Natural killer cell treated with Interleukin-12 subunit alpha and Interleukin-12 subunit beta and Interleukin-15 and Interleukin-18, amount 100 ng/mL, for 72 hours (primary cell): ENCODE measurements around the gene NFIC. TPM values are rescaled to one million over a fixed set of nuclear protein-coding genes. Genes with fewer than 3 reads are reported as not detected.
"Not testable (repeated sequence)": the region's sequence is repeated elsewhere in the genome, so short reads cannot be mapped to it uniquely, and the experiment has no call there.

Experiments
- ATAC-seq, 2 donors: fragments of 150-1000 bp; cut with Tn5 transposase in 1 of 2; sonication (Bioruptor Pico), chemical (Tn5 transposase) in 1 of 2; 2 replicates each; pipeline ENCODE4 v1.10.0; 2021
- DNase-seq: peaks from one replicate; pipeline ENCODE4 v3.0.0; 2022; ENCODE audit warnings: low spot score
- H3K27ac Mint-ChIP-seq, 2 donors: 1 replicate in 1 of 2; 2 replicates in 1 of 2; pipeline ENCODE4 v1.8.0; 2022; ENCODE audit warnings: mixed read lengths in 2 of 2, mild to moderate bottlenecking in 1 of 2, moderate library complexity in 1 of 2
- H3K27me3 Mint-ChIP-seq, 2 donors: 1 replicate in 1 of 2; 2 replicates in 1 of 2; pipeline ENCODE4 v1.8.0; 2022; ENCODE audit warnings: mixed read lengths in 2 of 2
- H3K36me3 Mint-ChIP-seq: one replicate; pipeline ENCODE4 v1.8.0; 2022; ENCODE audit warnings: mixed read lengths
- H3K4me1 Mint-ChIP-seq, 2 donors: 1 replicate in 1 of 2; 2 replicates in 1 of 2; pipeline ENCODE4 v1.8.0; 2022; ENCODE audit warnings: low read depth in 2 of 2, mixed read lengths in 2 of 2, mild to moderate bottlenecking in 1 of 2
- H3K4me3 Mint-ChIP-seq: one replicate; pipeline ENCODE4 v1.8.0; 2022; ENCODE audit warnings: mixed read lengths
- H3K9me3 Mint-ChIP-seq: 2 replicates; pipeline ENCODE4 v1.8.0; 2022; ENCODE audit warnings: mixed read lengths
- total RNA-seq, 2 donors: library from RNA; stranded (reverse); gene quantifications; one replicate each; pipeline ENCODE4 v1.2.3, GENCODE V29; 2022

Gene NFIC
- total RNA-seq, 2 donors from 2014 or later: 21.4 to 41.7 TPM

DNA sequence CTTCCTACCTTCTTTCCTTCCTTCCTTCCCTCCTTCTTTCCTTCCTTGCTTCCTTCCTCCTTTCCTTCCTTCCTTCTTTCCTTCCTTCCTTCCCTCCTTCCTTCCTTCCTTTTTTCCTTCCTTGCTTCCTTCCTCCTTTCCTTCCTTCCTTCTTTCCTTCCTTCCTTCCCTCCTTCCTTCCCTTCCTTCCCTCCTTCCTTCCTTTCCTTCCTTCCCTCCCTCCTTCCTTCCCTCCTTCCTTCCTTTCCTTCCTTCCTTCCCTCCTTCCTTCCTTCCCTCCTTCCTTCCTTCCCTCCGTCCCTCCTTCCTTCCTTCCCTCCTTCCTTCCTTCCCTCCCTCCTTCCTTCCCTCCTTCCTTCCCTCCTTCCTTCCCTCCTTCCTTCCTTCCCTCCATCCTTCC, 34.2 kb upstream of the NFIC start:
- not testable (repeated sequence) for H3K4me3 Mint-ChIP-seq, H3K27me3 Mint-ChIP-seq, H3K9me3 Mint-ChIP-seq, H3K36me3 Mint-ChIP-seq, DNase-seq, ATAC-seq, H3K4me1 Mint-ChIP-seq
- H3K27ac Mint-ChIP-seq: peak overlapping the region in 1 of 2 donors; percentile 41

DNA sequence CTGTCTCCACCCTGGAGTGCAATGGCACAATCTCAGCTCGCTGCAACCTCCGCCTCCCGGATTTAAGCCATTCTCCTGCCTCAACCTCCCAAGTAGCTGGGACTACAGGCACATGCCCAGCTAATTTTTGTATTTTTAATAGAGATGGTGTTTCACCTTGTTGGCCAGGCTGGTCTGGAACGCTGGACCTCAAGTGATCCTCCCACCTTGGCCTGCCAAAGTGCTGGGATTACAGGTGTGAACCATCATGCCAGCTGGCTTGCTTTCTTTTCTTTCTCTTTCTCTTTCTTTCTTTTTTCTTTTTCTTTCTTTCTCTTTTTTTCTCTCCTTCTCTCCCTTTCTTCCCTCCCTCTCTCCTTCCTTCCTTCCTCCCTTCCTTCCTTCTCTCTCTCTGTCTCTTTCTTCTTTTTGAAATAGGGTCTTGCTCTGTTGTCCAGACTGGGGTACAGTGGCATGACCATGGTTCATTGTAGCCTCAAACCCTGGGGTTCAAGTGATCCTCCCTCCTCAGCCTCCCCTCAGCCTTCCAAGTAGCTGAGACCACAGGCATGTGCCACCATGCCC, 33.3 kb upstream of the NFIC start:
- Mint-ChIP-seq H3K4me1 (no peaks in the 10 kb centered on the region), H3K27me3 (peaks cover 0 to 4% of the 10 kb centered on the region in 2 donors), H3K27ac (peak overlapping the region; percentile 20 to 54), H3K4me3 (no peak overlapping the region), H3K36me3 (no peaks in the 10 kb centered on the region), H3K9me3 (no peaks in the 10 kb centered on the region)
- no peak for ATAC-seq
- DNase-seq: no peak

GRCh38 chr19:3333662-3334061, 32.7 kb upstream of the NFIC start:
- H3K9me3 Mint-ChIP-seq: no peaks in the 10 kb centered on the region
- H3K27ac Mint-ChIP-seq: peak overlapping the region; percentile 20 to 54
- H3K27me3 Mint-ChIP-seq: peaks cover 0 to 4% of the 10 kb centered on the region in 2 donors
- no peaks in the 10 kb centered on the region for H3K36me3 Mint-ChIP-seq
- DNase-seq: no peak
- ATAC-seq: no peak
- no peak overlapping the region for H3K4me3 Mint-ChIP-seq
- H3K4me1 Mint-ChIP-seq: peaks cover 2 to 3% of the 10 kb centered on the region in 2 donors

DNA sequence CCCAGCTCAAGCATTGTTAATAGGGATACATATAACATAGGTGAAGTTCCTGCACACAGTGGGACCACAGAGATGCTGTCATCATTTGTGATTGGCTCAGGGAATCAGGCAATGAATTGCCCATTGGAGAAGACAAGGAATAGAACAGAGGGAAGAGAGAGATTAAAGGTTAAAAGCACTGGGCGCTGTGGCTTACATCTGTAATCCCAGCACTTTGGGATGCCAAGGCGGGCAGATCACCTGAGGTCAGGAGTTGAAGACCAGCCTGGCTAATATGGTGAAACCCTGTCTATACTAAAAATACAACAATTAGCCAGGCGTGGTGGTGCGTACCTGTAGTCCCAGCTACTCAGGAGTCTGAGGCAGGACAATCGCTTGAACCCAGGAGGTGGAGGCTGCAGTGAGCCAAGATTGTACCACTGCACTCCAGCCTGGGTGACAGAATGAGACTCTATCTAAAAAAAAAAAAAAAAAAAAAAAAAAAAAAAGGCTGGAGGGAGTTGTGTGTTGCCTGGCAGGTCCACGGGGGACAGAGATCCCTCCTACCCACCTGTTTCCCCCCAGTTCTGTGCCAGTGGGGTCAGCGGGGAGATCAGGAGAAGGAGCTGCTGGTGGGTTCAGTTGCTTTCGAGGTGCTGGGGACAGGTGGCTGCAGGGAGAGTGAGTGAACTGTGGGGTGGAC, 31.5 kb upstream of the NFIC start:
- H3K9me3 Mint-ChIP-seq, DNase-seq, ATAC-seq, H3K4me3 Mint-ChIP-seq, H3K4me1 Mint-ChIP-seq, H3K27me3 Mint-ChIP-seq, H3K27ac Mint-ChIP-seq, H3K36me3 Mint-ChIP-seq: not testable (repeated sequence)

DNA sequence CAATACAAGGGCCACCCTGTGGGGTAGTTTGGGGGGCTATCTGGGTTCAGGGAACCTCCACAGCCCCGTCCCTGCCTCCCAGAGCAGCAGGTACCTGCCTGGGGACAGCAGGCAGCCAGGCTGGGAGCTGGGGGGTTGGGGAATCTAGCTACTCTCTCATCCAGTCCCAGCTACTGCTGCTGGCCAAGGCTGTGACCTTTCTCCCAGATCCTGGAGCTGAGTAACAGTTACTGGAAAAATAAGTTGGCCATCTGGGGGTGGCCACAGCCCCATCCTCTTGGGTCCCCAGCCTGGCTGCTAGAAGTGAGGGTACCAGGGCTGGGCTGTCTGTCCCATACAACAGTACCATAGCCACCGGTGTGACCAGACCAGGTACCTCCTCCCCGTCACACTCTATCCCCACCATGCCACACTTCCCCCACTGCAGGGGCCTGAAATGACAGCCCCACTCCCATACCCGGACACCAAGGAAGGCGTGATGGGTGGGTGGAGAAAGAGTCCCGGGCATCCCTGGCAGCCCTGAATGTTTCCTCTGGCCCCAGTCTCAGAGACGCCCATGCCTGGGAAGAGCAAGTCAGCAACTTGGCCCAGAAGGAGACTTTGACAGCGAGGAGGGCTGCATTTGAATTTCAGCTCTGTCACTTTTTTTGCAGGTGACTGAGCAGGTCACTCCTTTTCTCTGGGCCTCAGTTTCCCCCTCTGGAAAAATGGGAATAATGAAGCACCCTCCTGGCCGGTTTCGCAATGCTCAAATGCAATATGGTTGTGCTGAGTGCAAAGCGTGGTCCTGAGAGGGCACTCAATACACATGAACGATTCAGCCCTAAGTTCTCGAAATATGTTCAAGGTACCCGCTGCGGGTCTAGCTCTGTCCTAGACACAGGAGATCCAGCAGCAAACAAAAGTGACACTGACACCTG, 30.7 kb upstream of the NFIC start:
- H3K27ac Mint-ChIP-seq: no peak overlapping the region
- H3K27me3 Mint-ChIP-seq: peaks cover 0 to 4% of the 10 kb centered on the region in 2 donors
- no peaks in the 10 kb centered on the region for H3K9me3 Mint-ChIP-seq
- no peak for DNase-seq
- no peak overlapping the region for H3K4me3 Mint-ChIP-seq
- no peak for ATAC-seq
- peaks cover 5 to 6% of the 10 kb centered on the region in 2 donors for H3K4me1 Mint-ChIP-seq
- no peaks in the 10 kb centered on the region for H3K36me3 Mint-ChIP-seq

DNA sequence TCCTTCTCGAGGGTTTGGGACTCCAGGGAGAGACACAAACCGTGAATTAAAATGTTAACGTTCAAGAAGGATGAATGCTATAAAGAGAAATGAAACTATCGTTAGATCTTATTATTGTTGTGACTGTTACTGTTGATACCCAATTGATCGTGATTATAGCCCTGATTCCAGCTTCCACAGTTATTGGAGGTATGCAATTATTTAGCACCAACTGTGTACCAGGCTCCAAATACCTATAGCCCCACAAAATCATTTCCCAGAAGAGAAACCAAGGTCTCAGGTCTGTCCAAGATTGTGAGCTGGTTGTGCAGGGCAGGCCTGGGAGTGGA, 30.1 kb upstream of the NFIC start:
- no peak for DNase-seq
- ATAC-seq: no peak
- Mint-ChIP-seq H3K36me3 (no peaks in the 10 kb centered on the region), H3K27ac (no peak overlapping the region), H3K9me3 (no peaks in the 10 kb centered on the region), H3K4me3 (no peak overlapping the region), H3K27me3 (peaks cover 0 to 4% of the 10 kb centered on the region in 2 donors), H3K4me1 (peaks cover 5 to 6% of the 10 kb centered on the region in 2 donors)

DNA sequence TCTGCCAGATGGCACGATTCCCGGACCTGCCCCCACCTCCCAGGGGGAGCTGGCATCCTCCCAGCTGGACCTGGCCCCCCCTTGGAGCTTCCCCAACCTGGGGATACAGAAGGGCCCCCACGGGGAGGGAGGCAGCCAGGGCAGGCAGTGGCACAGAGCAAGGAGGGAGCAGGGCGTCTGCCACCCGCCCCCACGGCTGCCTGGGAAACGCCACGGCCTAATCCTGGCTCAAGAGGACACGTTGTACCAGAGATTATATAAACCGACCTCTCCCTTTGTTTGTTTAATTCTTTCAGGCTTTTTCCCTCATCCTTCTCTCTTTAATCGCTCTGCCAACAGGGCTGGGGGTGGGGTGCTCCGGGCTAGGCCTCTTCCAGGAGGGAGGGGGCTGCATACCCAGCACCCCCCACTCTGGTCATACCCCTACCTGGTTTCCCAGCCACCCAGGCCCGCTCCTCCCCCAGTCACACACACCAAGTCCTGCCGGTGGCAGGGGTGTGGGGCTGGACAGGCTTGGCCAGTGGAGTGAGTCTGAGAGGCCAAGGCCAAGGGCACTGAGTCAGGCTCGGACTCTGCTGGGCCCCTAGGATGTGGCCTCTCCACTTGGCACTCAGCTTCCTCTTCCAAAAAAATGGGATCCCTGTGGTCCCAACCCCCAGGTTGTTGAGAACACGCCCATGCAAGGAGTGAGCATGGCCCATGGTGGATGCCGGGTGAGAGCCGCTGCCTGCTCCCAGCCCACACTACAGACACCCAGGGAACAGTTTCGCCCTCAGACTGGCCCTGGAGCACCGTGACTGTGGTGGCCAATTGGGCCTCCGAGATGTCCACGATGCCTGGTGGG, 29.5 kb upstream of the NFIC start:
- H3K36me3 Mint-ChIP-seq: no peaks in the 10 kb centered on the region
- peaks cover 5 to 6% of the 10 kb centered on the region in 2 donors for H3K4me1 Mint-ChIP-seq
- ATAC-seq: no peak
- H3K27ac Mint-ChIP-seq: no peak overlapping the region
- H3K4me3 Mint-ChIP-seq: no peak overlapping the region
- no peaks in the 10 kb centered on the region for H3K9me3 Mint-ChIP-seq
- H3K27me3 Mint-ChIP-seq: peaks cover 0 to 4% of the 10 kb centered on the region in 2 donors
- DNase-seq: no peak

DNA sequence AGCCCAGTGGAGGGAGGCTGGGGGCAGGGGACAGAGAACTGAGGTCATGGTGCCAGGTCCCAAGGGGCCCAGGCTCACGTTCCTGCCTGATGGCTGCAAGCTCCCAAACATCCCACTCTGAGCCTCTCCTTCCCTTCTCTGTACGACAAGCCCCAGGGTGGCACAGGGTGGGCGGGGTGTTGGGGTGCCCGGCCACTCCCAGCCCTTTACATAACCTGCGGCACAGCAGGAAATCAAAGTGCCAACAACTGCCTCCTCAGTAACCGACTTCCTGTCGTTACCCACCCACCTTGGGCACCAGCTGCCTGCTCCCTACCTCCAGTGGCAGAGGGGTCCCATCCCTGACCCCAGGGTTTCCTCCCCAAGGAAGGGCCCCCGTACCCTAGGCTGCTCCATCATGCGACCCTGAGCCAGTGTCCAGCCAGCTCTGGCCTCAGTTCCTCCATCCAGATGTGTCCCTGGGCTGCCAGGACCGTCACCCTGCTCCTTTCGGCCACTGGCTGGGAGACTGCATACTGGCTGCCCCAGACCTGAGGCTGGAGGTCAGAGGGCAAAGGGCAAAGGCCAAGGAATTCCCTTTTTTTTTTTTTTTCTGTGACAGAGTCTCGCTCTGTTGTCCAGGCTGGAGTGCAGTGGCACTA, 27.7 kb upstream of the NFIC start:
- no peak for DNase-seq
- Mint-ChIP-seq H3K27me3 (peaks cover 0 to 4% of the 10 kb centered on the region in 2 donors), H3K36me3 (no peaks in the 10 kb centered on the region), H3K4me3 (peak overlapping the region; percentile 30), H3K9me3 (no peaks in the 10 kb centered on the region), H3K4me1 (peaks cover 5 to 8% of the 10 kb centered on the region in 2 donors), H3K27ac (peak overlapping the region in 1 of 2 donors; percentile 41)
- peak; percentile 41 to 55 for ATAC-seq

DNA sequence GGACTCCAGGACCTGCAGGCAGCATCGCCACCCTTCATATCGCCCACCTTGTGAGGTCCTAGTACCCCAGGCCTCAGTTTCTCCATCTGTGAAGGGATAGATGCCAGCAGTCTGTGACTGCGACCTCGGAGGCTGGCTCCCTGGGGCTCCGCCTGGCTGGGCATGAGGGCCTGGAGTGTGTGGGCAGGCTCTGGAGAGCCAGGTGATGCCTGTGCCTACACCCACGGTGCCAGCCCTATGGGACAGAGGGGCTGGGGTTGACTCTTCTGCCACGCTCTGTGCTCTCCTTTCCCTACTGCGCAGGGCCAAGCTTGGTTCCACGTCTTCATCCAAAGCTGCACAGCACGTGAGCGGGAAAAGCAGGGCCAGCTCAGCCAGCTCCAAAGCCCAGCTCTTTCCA, 26.0 kb upstream of the NFIC start:
- Mint-ChIP-seq H3K4me1 (peaks cover 5 to 11% of the 10 kb centered on the region in 2 donors), H3K27me3 (no peaks in the 10 kb centered on the region), H3K9me3 (no peaks in the 10 kb centered on the region), H3K36me3 (no peaks in the 10 kb centered on the region), H3K27ac (no peak overlapping the region), H3K4me3 (no peak overlapping the region)
- ATAC-seq (no peak), DNase-seq (no peak)

DNA sequence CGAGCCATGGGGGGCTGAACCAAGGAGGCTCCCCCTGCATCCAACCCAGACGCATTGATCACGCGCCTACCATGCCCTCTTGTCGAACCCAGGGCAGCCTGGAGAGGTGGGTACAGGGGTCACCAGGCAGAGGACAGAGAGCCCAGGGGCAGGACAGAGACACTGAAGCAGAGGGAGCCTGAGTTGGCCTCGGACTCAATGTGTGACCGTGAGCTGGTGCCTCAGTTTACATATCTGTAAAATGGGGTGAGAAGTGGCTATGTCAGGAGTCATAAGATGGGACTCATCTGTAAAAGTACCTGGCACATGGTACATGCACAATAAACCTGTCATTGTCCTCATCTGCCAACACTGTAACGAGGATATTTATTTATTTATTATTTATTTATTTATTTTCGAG, 24.1 kb upstream of the NFIC start:
- DNase-seq (no peak), ATAC-seq (no peak)
- Mint-ChIP-seq H3K27me3 (no peaks in the 10 kb centered on the region), H3K4me3 (no peak overlapping the region), H3K4me1 (peaks cover 5 to 11% of the 10 kb centered on the region in 2 donors), H3K9me3 (no peaks in the 10 kb centered on the region), H3K36me3 (no peaks in the 10 kb centered on the region), H3K27ac (no peak overlapping the region)

DNA sequence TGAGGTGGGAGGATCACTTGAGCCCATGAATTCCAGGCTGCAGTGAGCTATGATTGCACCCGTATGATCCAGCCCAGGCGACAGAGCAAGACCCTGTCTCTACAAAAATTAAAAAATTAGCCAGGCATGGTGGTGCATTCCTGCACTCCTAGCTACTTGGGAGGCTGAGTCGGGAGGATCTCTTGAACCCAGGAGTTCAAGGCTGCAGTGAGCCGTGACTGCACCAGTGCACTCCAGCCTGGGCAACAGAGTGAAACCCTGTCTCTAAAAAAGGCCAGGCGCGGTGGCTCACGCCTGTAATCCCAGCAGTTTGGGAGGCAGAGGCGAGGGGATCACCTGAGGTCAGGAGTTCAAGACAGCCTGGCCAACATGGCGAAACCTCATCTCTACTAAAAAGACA, 23.4 kb upstream of the NFIC start:
- H3K9me3 Mint-ChIP-seq: not testable (repeated sequence)

DNA sequence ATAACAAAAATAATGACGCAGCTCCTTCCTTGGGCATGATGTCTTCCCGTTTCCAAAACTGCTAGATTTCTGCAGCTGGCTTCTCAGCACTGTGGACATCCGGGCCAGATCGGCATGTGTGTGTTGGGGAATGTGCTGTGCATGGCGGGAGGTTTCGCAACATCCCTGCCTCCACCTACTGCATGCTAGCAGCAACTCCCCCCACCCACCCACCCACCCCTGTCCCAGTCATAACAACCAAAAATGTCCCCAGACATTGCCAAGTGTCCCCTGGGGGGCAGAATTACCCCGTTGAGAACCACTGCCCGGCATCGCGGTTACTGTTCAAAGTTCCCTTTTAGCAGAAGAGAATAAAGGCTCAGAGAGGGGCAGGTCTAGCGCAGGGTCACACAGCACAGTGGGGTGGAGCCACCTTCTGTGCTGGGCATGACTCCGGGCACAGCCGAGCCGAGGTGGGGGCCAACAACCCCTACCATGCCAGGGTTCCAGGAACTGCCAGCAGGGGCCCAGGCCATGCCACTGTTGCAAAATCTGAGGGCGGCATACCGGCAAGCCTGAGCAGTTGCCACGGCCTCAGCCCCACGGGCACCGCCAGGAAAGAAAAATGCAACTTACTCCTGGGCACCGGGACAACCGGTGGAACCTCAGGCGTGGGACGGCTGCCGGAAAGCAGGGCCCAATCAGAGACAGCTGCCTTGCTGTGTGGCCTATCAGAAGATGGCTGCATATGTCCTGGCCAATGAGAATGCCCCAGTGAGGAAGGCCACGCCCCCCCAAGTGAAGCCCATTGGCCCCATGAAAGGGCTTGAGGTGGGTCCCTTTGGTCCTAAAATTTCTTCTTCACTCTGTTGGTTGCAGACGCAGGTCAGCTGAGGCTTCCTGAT, 22.5 kb upstream of the NFIC start:
- ATAC-seq (peak; percentile 79 to 85), DNase-seq (peak; percentile 76)
- Mint-ChIP-seq H3K4me1 (peaks cover under 1 to 6% of the 10 kb centered on the region in 2 donors), H3K9me3 (no peaks in the 10 kb centered on the region), H3K27ac (no peak overlapping the region), H3K27me3 (no peaks in the 10 kb centered on the region), H3K36me3 (no peaks in the 10 kb centered on the region), H3K4me3 (no peak overlapping the region)

More for the DNA sequence above, 23.4 kb upstream of the NFIC start:
- not testable (repeated sequence) for ATAC-seq, H3K27me3 Mint-ChIP-seq, H3K4me3 Mint-ChIP-seq, H3K27ac Mint-ChIP-seq, DNase-seq, H3K36me3 Mint-ChIP-seq
- peaks cover 5 to 11% of the 10 kb centered on the region in 2 donors for H3K4me1 Mint-ChIP-seq
